ENCODE measurements around the gene MS4A15.
"Not testable (repeated sequence)": the region's sequence is repeated elsewhere in the genome, so short reads cannot be mapped to it uniquely, and the experiment has no call there.

The MS4A15 gene

GRCh38 chr11:60809249-60809648, 52.6 kb downstream of the MS4A15 start:
- no peak for DNase-seq (ENCODE audit: low read depth in 3 of 3)

GRCh38 chr11:60809691-60810090, 53.0 kb downstream of the MS4A15 start:
- no peak for DNase-seq (ENCODE audit: low read depth in 3 of 3)

GRCh38 chr11:60810151-60810550, 53.5 kb downstream of the MS4A15 start:
- no peak for DNase-seq (ENCODE audit: low read depth in 3 of 3)

GRCh38 chr11:60810569-60810968, 53.9 kb downstream of the MS4A15 start:
- no peak for DNase-seq (ENCODE audit: low read depth in 3 of 3)

GRCh38 chr11:60813324-60813723, 56.7 kb downstream of the MS4A15 start:
- no peak for DNase-seq (ENCODE audit: low read depth in 3 of 3)

- DNase-seq (ENCODE audit: low read depth in 3 of 3), result no peak
Observed at GRCh38 chr11:60814112-60814511, 57.4 kb downstream of the MS4A15 start.

- no peak for DNase-seq (ENCODE audit: low read depth in 3 of 3)
Observed at GRCh38 chr11:60816590-60817157, 60.0 kb downstream of the MS4A15 start.

GRCh38 chr11:60818057-60818456, 61.4 kb downstream of the MS4A15 start:
- DNase-seq (ENCODE audit: low read depth in 3 of 3), result no peak

GRCh38 chr11:60821827-60822599, 65.3 kb downstream of the MS4A15 start:
- no peak for DNase-seq (ENCODE audit: low read depth in 3 of 3)

GRCh38 chr11:60823745-60824306, 67.2 kb downstream of the MS4A15 start:
- DNase-seq (ENCODE audit: low read depth in 3 of 3), result not testable (repeated sequence)

GRCh38 chr11:60825118-60825517, 68.5 kb downstream of the MS4A15 start:
- DNase-seq (ENCODE audit: low read depth in 3 of 3), result no peak

GRCh38 chr11:60825790-60826189, 69.1 kb downstream of the MS4A15 start:
- no peak for DNase-seq (ENCODE audit: low read depth in 3 of 3)

All from stimulated activated CD4-positive, alpha-beta T cell treated with anti-CD3 and anti-CD28 coated beads, TNF-alpha, amount 100 ng/mL, for 48 hours (primary cell).